HG03571 (cell line): ENCODE data around the gene SLC28A2.

ENCODE experiments used
- ATAC-seq: cut with Tn5 transposase; IDR thresholded peaks from one replicate; pipeline ENCODE4 v1.9.1; 2021; ENCODE audit not compliant: unreplicated experiment

Gene SLC28A2

GRCh38 chr15:45320581-45321205 lies 68.7 kb downstream of the SLC28A2 start:
- ATAC-seq, result no peak

- ATAC-seq, result no peak
These were observed 74.2 kb downstream of the SLC28A2 start for GRCh38 chr15:45326280-45326679.

GRCh38 chr15:45326741-45327140 lies 74.7 kb downstream of the SLC28A2 start:
- ATAC-seq, result no peak
